H9 (cell line): ENCODE results near the gene TTC23L. TPM values are rescaled to one million over a fixed set of nuclear protein-coding genes. Genes with fewer than 3 reads are reported as not detected.

Experiments used
- DNase-seq: peaks from one replicate; pipeline ENCODE4 v3.0.0-alpha.2; 2017
- H2AFZ ChIP-seq: one replicate; pipeline ENCODE4 v1.6.1; 2013; ENCODE audit warnings: mild to moderate bottlenecking, low read length, control low read depth, moderate library complexity
- H2AK5ac ChIP-seq: 2 replicates; pipeline ENCODE4 v1.6.1; 2013; ENCODE audit warnings: low read length, control low read depth, mixed read lengths; ENCODE audit not compliant: insufficient read length
- H2BK120ac ChIP-seq: one replicate; pipeline ENCODE4 v1.6.1; 2013; ENCODE audit warnings: low read depth, mild to moderate bottlenecking, low read length, control low read depth, inconsistent platforms; ENCODE audit not compliant: poor library complexity, severe bottlenecking
- H2BK12ac ChIP-seq: 2 replicates; pipeline ENCODE4 v1.6.1; 2013; ENCODE audit warnings: low read length, control low read depth, mixed read lengths, low read depth; ENCODE audit not compliant: insufficient read length
- H2BK15ac ChIP-seq: 2 replicates; pipeline ENCODE4 v1.6.1; 2013; ENCODE audit warnings: low read depth, low read length, control low read depth
- H2BK20ac ChIP-seq: one replicate; pipeline ENCODE4 v1.6.1; 2013; ENCODE audit warnings: low read depth, mild to moderate bottlenecking, low read length, control low read depth, inconsistent platforms; ENCODE audit not compliant: poor library complexity, severe bottlenecking
- H2BK5ac ChIP-seq: 2 replicates; pipeline ENCODE4 v1.6.1; 2013; ENCODE audit warnings: low read length, control low read depth, mixed read lengths; ENCODE audit not compliant: insufficient read length
- H3K14ac ChIP-seq: 2 replicates; pipeline ENCODE4 v1.6.1; 2013; ENCODE audit warnings: low read length, control low read depth; ENCODE audit not compliant: insufficient read depth
- H3K18ac ChIP-seq: 2 replicates; pipeline ENCODE4 v1.6.1; 2013; ENCODE audit warnings: low read depth, mild to moderate bottlenecking, mixed read lengths, low read length, control low read depth; ENCODE audit not compliant: insufficient read length
- H3K23ac ChIP-seq: 2 replicates; pipeline ENCODE4 v1.6.1; 2013; ENCODE audit warnings: low read length, control low read depth, mixed read lengths, low read depth; ENCODE audit not compliant: insufficient read length
- H3K23me2 ChIP-seq: 2 replicates; pipeline ENCODE4 v1.6.1; 2013; ENCODE audit warnings: low read depth, mild to moderate bottlenecking, mixed read lengths, low read length, control low read depth; ENCODE audit not compliant: insufficient read length, poor library complexity, severe bottlenecking
- H3K27ac ChIP-seq: 2 replicates; pipeline ENCODE4 v1.5.1; 2013; ENCODE audit warnings: low read length, control low read depth, mixed read lengths, low read depth; ENCODE audit not compliant: insufficient read length
- H3K27me3 ChIP-seq: 2 replicates; pipeline ENCODE4 v1.6.1; 2013; ENCODE audit warnings: low read length, control low read depth, inconsistent platforms; ENCODE audit not compliant: insufficient read depth
- H3K4ac ChIP-seq: 2 replicates; pipeline ENCODE4 v1.6.1; 2013; ENCODE audit warnings: low read depth, mild to moderate bottlenecking, control low read depth, inconsistent platforms, low read length, moderate library complexity
- H3K4me1 ChIP-seq: 2 replicates; pipeline ENCODE4 v1.6.1; 2013; ENCODE audit warnings: low read length, control low read depth, inconsistent platforms; ENCODE audit not compliant: insufficient read depth
- H3K4me2 ChIP-seq: 2 replicates; pipeline ENCODE4 v1.6.1; 2013; ENCODE audit warnings: low read length, control low read depth, mixed read lengths; ENCODE audit not compliant: insufficient read length, insufficient read depth
- H3K56ac ChIP-seq: 2 replicates; pipeline ENCODE4 v1.6.1; 2013; ENCODE audit warnings: low read depth, mild to moderate bottlenecking, mixed read lengths, low read length, control low read depth; ENCODE audit not compliant: insufficient read length
- H3K79me1 ChIP-seq: 2 replicates; pipeline ENCODE4 v1.6.1; 2013; ENCODE audit warnings: low read depth, mild to moderate bottlenecking, moderate library complexity, low read length, control low read depth, inconsistent platforms; ENCODE audit not compliant: insufficient read depth, poor library complexity, severe bottlenecking
- H3K79me2 ChIP-seq: 2 replicates; pipeline ENCODE4 v1.6.1; 2013; ENCODE audit warnings: low read length, control low read depth, inconsistent platforms; ENCODE audit not compliant: insufficient read depth
- H3K9ac ChIP-seq: 2 replicates; pipeline ENCODE4 v1.6.1; 2013; ENCODE audit warnings: low read length, control low read depth, mixed read lengths; ENCODE audit not compliant: insufficient read length; ENCODE audit errors: extremely low read depth
- H3K9me3 ChIP-seq: one replicate; pipeline ENCODE4 v1.6.1; 2013; ENCODE audit warnings: low read depth, low read length, inconsistent platforms; ENCODE audit not compliant: control insufficient read depth
- H3T11ph ChIP-seq: one replicate; pipeline ENCODE4 v1.6.1; 2013; ENCODE audit warnings: mild to moderate bottlenecking, low read length, control low read depth, inconsistent platforms
- H4K20me1 ChIP-seq: one replicate; pipeline ENCODE4 v1.6.1; 2013; ENCODE audit not compliant: control insufficient read depth, insufficient read length, insufficient read depth
- H4K5ac ChIP-seq: 2 replicates; pipeline ENCODE4 v1.6.1; 2013; ENCODE audit warnings: low read depth, mild to moderate bottlenecking, mixed read lengths, low read length, control low read depth; ENCODE audit not compliant: insufficient read length
- H4K8ac ChIP-seq: replicated peaks from 2 replicates; pipeline ENCODE4 v1.6.1; 2013; ENCODE audit warnings: low read length, control low read depth, mixed read lengths, low read depth; ENCODE audit not compliant: insufficient read length
- H4K91ac ChIP-seq: 2 replicates; pipeline ENCODE4 v1.6.1; 2013; ENCODE audit warnings: low read depth, mild to moderate bottlenecking, moderate library complexity, mixed read lengths, low read length, control low read depth; ENCODE audit not compliant: insufficient read length
- H3K27ac Mint-ChIP-seq, 3 experiments: 2 replicates in 2 of 3; 3 replicates in 1 of 3; pipeline ENCODE4 v1.8.0; 2020 to 2021; ENCODE audit warnings: mixed read lengths in 3 of 3, mild to moderate bottlenecking in 1 of 3, moderate library complexity in 1 of 3
- H3K27me3 Mint-ChIP-seq: 2 replicates; pipeline ENCODE4 v1.8.0; 2021; ENCODE audit warnings: low read depth, mild to moderate bottlenecking, moderate library complexity, mixed read lengths
- H3K36me3 Mint-ChIP-seq, 3 experiments: 2 replicates in 2 of 3; 3 replicates in 1 of 3; pipeline ENCODE4 v1.8.0; 2020 to 2021; ENCODE audit warnings: low read depth in 3 of 3, mixed read lengths in 3 of 3; ENCODE audit not compliant: insufficient read depth in 1 of 3
- H3K4me1 Mint-ChIP-seq, 2 experiments: 2 replicates each; pipeline ENCODE4 v1.8.0; 2020; ENCODE audit warnings: mixed read lengths in 2 of 2
- H3K4me3 Mint-ChIP-seq, 2 experiments: 2 replicates in 1 of 2; 3 replicates in 1 of 2; pipeline ENCODE4 v1.8.0; 2020 to 2021; ENCODE audit warnings: mild to moderate bottlenecking in 2 of 2, mixed read lengths in 2 of 2, moderate library complexity in 1 of 2
- H3K9me3 Mint-ChIP-seq, 2 experiments: 2 replicates in 1 of 2; 3 replicates in 1 of 2; pipeline ENCODE4 v1.8.0; 2020; ENCODE audit warnings: mild to moderate bottlenecking in 2 of 2, mixed read lengths in 2 of 2, moderate library complexity in 1 of 2
- CTCF ChIP-seq: fragments of 200-600 bp; sonication (generic); conservative IDR thresholded peaks from 3 replicates; pipeline ENCODE4 v1.8.0; 2021; ENCODE audit warnings: antibody characterized with exemption, mild to moderate bottlenecking
- WGBS: extraction: QIAGEN DNeasy Blood & Tissue Kit; methylation state at CpG from one replicate; pipeline ENCODE4 v1.1.7; 2013; ENCODE audit warnings: missing lambda C conversion rate, low lambda C conversion rate, mixed read lengths; ENCODE audit not compliant: insufficient read length; ENCODE audit errors: extremely low coverage; 5-methylcytosine and 5-hydroxymethylcytosine counted together
- total RNA-seq: library from RNA; stranded (reverse); gene quantifications from 2 replicates; pipeline ENCODE4 v1.2.1, GENCODE V29; 2021

TTC23L gene
- total RNA-seq, 1 experiment from 2014 or later = 0.96 TPM

- H2BK5ac ChIP-seq = no peak within 1 kb of the TSS
- H3K4me1 ChIP-seq = no peaks in the 10 kb centered on the region; the same call in 1 of the 2 replicates
- no peak within 1 kb of the TSS for H3K4ac ChIP-seq
- H3K79me1 ChIP-seq = peaks cover 10% of the 10 kb centered on the region
- no CpG with 5 or more reads among the region's 63 CpGs for WGBS
- no peak within 1 kb of the TSS for H3T11ph ChIP-seq
- H3K23ac ChIP-seq = no peak within 1 kb of the TSS
- peaks cover 10% of the 10 kb centered on the region; the same call in 1 of the 2 replicates for H3K79me2 ChIP-seq
- Mint-ChIP-seq H3K27ac (peak within 1 kb of the TSS; percentile 93 to 99 (median 96)), H3K4me3 (peak within 1 kb of the TSS; percentile 98 to 99), H3K9me3 (no peaks in the 10 kb centered on the region; a peak in 1 of 5 replicates), H3K4me1 (peaks cover 17 to 20% of the 10 kb centered on the region in 2 experiments), H3K27me3 (no peaks in the 10 kb centered on the region), H3K36me3 (peaks cover 15 to 43% (median 38%) of the 10 kb centered on the region in 3 experiments)
- peak; percentile 99 for DNase-seq
- H2BK20ac ChIP-seq = no peak within 1 kb of the TSS
- no peak within 1 kb of the TSS for H3K56ac ChIP-seq
- H3K27ac ChIP-seq = no peak within 1 kb of the TSS
- H3K14ac ChIP-seq = peak within 1 kb of the TSS; percentile 78
- no peak within 1 kb of the TSS for H2BK120ac ChIP-seq
- peak within 1 kb of the TSS; percentile 82 for H3K9ac ChIP-seq
- H4K20me1 ChIP-seq = no peaks in the 10 kb centered on the region
- peak within 1 kb of the TSS; percentile 33 for H3K18ac ChIP-seq
- H2BK15ac ChIP-seq = no peak within 1 kb of the TSS
- H3K9me3 ChIP-seq = no peaks in the 10 kb centered on the region
- H4K8ac ChIP-seq = no peak within 1 kb of the TSS
- peaks cover 6% of the 10 kb centered on the region for H3K23me2 ChIP-seq
- H3K4me2 ChIP-seq = peak within 1 kb of the TSS; percentile 67
- no peak within 1 kb of the TSS for H2AK5ac ChIP-seq
- H4K5ac ChIP-seq = no peak within 1 kb of the TSS
- no peak within 1 kb of the TSS for H4K91ac ChIP-seq
- no peak within 1 kb of the TSS for H2BK12ac ChIP-seq
- H3K27me3 ChIP-seq = no peaks in the 10 kb centered on the region
- no peak for TF ChIP-seq CTCF
- H2AFZ ChIP-seq = no peak within 1 kb of the TSS
Measured at GRCh38 chr5:34929134-34929719, 90.3 kb downstream of the TTC23L start, which contains the start of gene DNAJC21. Gene DNAJC21 (plus strand): TSS chr5:34929559. CDS start chr5:34929820, 261 bp downstream.
